Right lobe of liver (tissue), 4 donors: ENCODE results near the gene MAGEA3.

ENCODE experiments used
- CTCF ChIP-seq, 4 donors: fragments of 200-600 bp in 3 of 4; fragments of 450-650 bp in 1 of 4; IDR thresholded peaks; one replicate each; pipeline versions ENCODE4 v1.5.1 to v1.8.0; 2016 to 2022; ENCODE audit warnings: antibody characterized with exemption in 4 of 4, mild to moderate bottlenecking in 2 of 4
- POLR2A ChIP-seq: fragments of 450-650 bp; IDR thresholded peaks from one replicate; pipeline ENCODE4 v1.6.1; 2017; ENCODE audit warnings: antibody characterized with exemption, mild to moderate bottlenecking
- donor health status: DM: no; HTN: no; CAD: no.
- donor health status: DM: no; HTN: no; CAD: no.
- donor health status: DM: no; HTN: yes; CAD: no.

GRCh38 chrX:152652467-152652866 is 46.1 kb upstream of the MAGEA3 start:
- TF ChIP-seq POLR2A (no peak), CTCF (IDR thresholded peaks at IDR 0.05) (no peak)
